Midbrain (tissue), 1 donor: Measurements from ENCODE around the gene PTPRN2.

Source experiments
- DNase-seq: peaks from one replicate; lab custom pipeline; 2025; lab: John Stamatoyannopoulos, UW

Gene PTPRN2

DNA sequence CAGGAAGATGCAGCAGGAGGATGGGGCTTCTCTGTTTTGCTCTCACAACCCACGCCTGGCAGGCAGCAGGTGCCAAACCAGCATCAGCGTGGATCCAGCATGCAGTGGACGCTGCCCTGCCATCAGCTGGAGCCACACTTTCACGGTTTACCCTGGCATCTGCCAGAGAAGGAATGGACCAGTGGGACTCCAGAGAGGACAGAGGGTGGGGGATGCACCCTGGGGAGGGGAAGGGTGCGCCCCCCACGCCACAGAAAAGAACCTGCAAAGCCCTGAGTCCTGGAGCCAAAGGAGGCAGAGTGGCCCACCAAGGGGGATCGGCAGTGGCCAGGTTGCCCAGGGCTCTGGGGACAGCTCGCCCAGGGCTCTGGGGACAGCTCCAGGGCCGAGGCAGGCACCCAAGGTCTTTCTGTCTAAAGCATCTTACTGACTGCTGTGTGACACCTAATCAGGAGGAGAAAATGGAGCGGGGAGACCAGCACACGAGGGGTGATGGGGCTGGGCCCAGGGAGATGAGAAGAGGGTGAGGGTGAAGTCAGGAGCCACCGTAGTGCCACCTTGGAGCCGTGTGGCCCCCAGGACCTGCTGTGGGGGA lies 1025.7 kb downstream of the PTPRN2 start:
- DNase-seq: no peak

DNA sequence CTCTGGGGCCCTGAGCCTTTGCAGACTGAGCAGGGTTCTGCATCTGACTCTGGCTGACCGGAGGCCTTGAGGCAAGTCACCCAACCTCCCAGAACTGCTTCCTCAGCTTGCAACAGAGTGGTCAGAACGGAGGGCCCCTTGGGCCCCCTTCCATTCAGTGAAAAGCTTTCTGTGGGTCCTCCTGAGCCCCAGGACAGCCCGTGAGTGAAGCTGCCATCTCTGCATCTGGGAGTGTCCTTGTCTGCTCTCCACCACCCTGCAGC lies 1026.2 kb downstream of the PTPRN2 start:
- no peak for DNase-seq

GRCh38 chr7:157560710-157561522 lies 1026.7 kb downstream of the PTPRN2 start:
- DNase-seq: no peak

GRCh38 chr7:157560258-157560654 lies 1027.4 kb downstream of the PTPRN2 start:
- no peak for DNase-seq

GRCh38 chr7:157559596-157560257 lies 1027.9 kb downstream of the PTPRN2 start:
- DNase-seq: no peak

- DNase-seq: no peak
Measured at GRCh38 chr7:157558875-157559595, 1028.6 kb downstream of the PTPRN2 start.

- DNase-seq: no peak
Measured at GRCh38 chr7:157558516-157558874, 1029.1 kb downstream of the PTPRN2 start.

GRCh38 chr7:157558061-157558460 lies 1029.6 kb downstream of the PTPRN2 start:
- DNase-seq: no peak

GRCh38 chr7:157557263-157557662 lies 1030.4 kb downstream of the PTPRN2 start:
- no peak for DNase-seq

DNA sequence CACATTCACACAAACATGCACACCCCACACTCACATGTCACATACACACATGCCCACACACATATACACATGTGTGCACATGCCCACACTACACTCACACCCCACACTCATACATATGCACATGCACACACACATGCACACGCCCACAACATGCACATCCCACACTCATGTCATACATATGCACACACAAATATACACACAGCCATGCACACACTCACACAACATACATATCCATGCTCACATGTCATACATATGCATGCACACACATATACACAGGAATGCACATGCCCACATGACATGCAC lies 1031.0 kb downstream of the PTPRN2 start:
- DNase-seq: no peak

GRCh38 chr7:157555944-157556641 lies 1031.5 kb downstream of the PTPRN2 start:
- DNase-seq: no peak

GRCh38 chr7:157555313-157555712 lies 1032.3 kb downstream of the PTPRN2 start:
- DNase-seq: no peak

GRCh38 chr7:157554393-157555238 lies 1033.0 kb downstream of the PTPRN2 start:
- no peak for DNase-seq

DNA sequence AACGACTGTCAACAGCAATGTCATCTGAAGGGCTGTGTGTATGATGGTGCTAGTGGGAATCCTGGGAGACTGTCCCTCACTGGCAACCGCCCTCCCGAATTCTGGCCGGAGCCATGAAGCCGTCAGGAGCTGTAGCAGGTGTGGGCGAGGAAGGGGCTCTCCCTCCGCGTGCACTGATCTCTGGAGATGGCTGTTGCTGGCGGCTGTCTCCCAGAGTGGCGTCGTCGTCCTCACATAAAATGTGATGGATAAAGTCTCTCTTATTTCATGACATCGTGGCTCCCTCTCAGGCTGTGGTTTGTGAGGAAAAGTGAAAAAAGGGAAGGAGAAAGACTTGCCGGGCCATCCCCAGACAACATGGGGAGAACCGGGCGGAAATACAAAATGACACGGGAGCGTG lies 1034.4 kb downstream of the PTPRN2 start:
- no peak for DNase-seq

DNA sequence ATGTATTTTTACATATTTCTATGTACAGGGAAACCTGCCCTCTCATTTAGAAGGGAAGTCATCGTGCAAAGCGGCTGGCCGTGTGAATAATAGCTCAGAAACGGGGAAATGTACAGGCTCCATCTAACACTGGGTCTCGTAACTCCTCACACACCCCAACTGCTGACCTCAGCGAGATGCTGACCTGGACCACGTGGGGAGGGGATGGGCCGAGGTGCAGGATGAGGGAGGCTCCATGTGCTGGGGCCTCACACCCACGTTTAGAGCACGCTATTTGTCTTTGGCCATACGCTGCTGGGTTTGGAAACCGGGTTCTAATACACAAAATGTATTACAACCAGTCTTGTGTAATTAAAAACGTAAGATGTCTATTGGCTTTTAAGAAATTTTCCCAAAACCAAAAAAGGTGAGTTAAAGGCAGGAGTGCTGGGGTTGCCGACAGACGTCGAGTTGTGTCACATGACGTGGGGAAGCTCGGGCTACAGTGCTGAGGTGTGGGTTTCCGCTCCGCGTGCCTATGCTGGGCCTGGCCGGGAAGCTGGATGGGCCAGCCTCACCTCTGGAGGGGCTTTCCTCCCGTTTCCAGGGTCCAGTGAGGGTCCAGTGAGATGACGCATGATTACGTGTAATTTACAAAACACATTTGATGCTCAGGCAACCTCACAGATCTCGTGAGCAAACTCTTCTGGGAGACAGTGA lies 1035.2 kb downstream of the PTPRN2 start:
- DNase-seq: no peak

DNA sequence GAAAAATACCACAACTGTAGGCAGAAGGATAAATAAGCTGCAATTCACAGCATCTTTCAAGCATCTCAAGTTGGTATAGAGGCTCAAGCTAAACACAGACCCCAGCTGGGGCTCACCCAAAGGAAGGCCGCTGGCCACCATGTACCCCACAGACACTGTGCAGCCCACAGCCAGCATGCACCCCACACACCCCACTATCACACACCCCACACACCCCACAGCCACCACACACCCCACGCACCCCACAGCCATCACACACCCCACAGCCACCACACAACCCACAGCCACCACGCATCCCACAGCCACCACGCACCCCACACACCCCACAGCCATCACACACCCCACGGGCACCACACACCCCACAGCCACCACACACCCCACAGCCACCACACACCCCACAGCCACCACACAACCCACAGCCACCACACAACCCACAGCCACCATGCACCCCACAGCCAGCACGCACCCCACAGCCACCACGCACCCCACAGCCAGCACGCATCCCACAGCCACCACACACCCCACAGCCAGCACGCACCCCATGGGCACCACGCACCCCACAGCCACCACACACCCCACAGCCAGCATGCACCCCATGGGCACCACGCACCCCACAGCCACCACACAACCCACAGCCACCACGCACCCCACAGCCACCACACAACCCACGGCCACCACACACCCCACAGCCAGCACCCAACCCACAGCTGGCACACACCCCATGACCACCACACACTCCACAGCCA lies 1036.1 kb downstream of the PTPRN2 start:
- no peak for DNase-seq

DNA sequence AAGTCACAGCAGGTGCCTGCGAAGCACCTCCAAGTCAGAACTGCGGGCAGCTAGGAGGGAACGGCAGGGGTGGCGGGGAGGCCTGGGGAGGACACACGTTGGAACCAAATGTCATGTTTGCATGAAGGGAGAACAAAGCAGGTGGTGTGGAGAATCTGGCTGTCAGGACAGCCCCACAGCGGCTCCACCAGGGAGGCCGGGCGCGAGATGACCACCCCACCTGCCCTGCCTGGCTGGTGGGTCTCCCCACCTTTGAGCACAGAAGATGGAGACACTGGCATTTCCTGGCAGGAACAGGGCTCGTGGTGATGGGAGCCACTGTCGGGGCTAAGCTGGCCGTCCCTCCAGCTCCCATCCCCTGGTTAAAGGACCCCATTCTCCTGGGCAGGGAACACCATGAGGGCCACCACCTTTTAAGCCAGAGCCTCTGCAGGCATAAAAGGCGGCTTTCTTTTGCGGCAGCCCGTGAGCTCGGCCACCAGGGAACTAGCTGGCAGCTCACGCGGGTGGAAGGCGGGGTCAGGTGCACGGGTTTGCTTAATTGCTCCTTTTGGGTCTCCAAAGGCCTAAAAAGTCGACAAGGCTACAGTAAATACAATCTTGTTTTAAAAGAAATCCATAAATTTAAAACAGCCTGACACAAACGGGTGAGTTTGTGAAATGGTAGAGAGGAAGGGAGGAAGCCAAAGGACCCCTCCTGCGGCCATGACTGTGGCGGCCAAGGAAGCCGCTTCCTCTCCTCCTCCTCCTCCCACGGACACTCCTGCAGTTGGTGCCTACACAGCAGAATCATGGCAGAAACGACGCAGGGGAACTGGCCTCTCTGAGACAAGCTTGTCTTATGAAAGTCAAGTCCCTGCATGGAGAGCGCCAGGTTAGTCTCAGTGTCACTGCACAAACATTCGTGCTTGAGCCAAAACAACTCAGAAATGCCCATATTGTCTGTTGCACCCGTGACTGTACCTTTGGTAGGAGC lies 1037.0 kb downstream of the PTPRN2 start:
- no peak for DNase-seq

DNA sequence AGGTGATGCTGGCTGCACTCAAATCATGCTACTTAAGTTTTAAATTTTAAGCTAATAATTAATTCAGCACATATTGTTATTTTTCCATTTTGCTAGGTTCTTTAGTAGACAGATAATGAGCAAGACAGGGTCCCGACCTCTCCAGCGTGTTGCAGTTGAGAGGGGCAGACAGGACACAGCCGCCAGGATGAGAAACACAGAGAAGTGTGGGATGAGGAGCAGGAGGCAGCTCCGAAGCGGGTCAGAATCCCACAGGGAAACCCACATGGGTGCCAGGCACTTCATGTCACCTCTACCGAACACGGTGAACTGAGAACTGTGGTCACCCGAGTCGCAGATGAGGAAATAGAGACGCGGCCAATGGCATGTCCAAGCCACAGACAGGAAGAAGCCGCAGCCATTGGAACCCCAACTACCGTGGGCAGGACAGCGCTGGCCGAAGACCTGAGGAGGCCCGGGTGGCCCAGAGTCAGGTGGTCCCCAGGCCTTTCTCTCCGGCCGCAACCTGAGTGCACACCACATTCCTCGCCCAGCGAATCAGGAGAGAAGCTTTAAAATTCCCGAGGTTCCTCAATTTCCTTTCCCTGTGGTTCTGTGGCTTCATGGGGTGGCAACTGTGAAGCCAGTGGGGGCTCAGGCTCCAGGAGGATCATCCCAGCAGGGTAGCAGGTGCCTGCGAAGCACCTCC lies 1037.9 kb downstream of the PTPRN2 start:
- DNase-seq: no peak
